ENCODE data around the gene POLR1A. TPM values are rescaled to one million over a fixed set of nuclear protein-coding genes. Genes with fewer than 3 reads are reported as not detected.

POLR1A gene
- total RNA-seq, 4 donors from 2014 or later: 11.9 to 16.9 (median 13.5) TPM

GRCh38 chr2:85984788-85985187, 120.9 kb downstream of the POLR1A start:
- intact Hi-C loops (cut with DNase I; ENCODE audit: low total_unique reads): no loop called here

DNA sequence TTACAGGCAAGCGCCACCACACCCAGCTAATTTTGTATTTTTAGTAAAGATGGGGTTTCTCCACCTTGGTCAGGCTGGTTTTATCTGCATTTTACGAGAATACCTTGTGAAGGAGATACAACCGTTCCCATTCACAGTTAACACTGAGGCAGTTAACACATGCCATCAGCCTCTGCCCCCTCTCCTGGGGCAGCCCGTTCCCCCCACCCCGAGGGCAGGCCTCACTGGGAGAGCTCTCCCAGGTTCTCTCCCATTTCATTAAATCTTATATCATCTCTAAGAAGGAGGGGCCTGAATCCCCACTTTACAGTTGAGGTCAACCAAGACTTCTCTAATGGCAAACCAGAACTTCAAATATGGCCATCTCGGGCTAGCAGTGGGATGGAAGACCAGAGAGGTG, 121.9 kb downstream of the POLR1A start:
- TF ChIP-seq POLR2A (IDR thresholded peaks at IDR 0.05): no peak
- TF ChIP-seq, protein P1, sequence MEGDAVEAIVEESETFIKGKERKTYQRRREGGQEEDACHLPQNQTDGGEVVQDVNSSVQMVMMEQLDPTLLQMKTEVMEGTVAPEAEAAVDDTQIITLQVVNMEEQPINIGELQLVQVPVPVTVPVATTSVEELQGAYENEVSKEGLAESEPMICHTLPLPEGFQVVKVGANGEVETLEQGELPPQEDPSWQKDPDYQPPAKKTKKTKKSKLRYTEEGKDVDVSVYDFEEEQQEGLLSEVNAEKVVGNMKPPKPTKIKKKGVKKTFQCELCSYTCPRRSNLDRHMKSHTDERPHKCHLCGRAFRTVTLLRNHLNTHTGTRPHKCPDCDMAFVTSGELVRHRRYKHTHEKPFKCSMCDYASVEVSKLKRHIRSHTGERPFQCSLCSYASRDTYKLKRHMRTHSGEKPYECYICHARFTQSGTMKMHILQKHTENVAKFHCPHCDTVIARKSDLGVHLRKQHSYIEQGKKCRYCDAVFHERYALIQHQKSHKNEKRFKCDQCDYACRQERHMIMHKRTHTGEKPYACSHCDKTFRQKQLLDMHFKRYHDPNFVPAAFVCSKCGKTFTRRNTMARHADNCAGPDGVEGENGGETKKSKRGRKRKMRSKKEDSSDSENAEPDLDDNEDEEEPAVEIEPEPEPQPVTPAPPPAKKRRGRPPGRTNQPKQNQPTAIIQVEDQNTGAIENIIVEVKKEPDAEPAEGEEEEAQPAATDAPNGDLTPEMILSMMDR (IDR thresholded peaks at IDR 0.05): no peak
- WGBS, 2 donors: 90 to 91% methylated on average over 6 of the region's 6 CpGs
- H3K4me3 ChIP-seq (ENCODE audit: low read depth, poor library complexity, severe bottlenecking): no peak overlapping the region
- intact Hi-C loops (cut with DNase I; ENCODE audit: low total_unique reads): no loop called here
- peak in 1 of 2 donors; percentile 54 for DNase-seq (ENCODE audit: low spot score in 2 of 2)

More at GRCh38 chr2:85984788-85985187, 120.9 kb downstream of the POLR1A start:
- no peak for TF ChIP-seq POLR2A (IDR thresholded peaks at IDR 0.05)
- TF ChIP-seq, protein P1 (IDR thresholded peaks at IDR 0.05): no peak
- DNase-seq (ENCODE audit: low spot score in 2 of 2): no peak
- H3K4me3 ChIP-seq (ENCODE audit: low read depth, poor library complexity, severe bottlenecking): no peak overlapping the region
- WGBS, 2 donors: 79 to 96% methylated on average over 2 of the region's 2 CpGs

- intact Hi-C loops (cut with DNase I; ENCODE audit: low total_unique reads): no loop called here
- 85% methylated on average over 12 of the region's 12 CpGs for WGBS, 2 donors
- TF ChIP-seq, protein P1 (IDR thresholded peaks at IDR 0.05): no peak
- no peak for TF ChIP-seq POLR2A (IDR thresholded peaks at IDR 0.05)
- no peak overlapping the region for H3K4me3 ChIP-seq (ENCODE audit: low read depth, poor library complexity, severe bottlenecking)
- DNase-seq (ENCODE audit: low spot score in 2 of 2): peak in 1 of 2 donors; percentile 66
Measured at GRCh38 chr2:85981579-85982247, 124.0 kb downstream of the POLR1A start.

GRCh38 chr2:85978883-85979780, 126.6 kb downstream of the POLR1A start:
- no peak for TF ChIP-seq POLR2A (IDR thresholded peaks at IDR 0.05)
- TF ChIP-seq, protein P1 (IDR thresholded peaks at IDR 0.05): no peak
- WGBS, 2 donors: 38 to 41% methylated on average over 3 of the region's 3 CpGs
- intact Hi-C loops (cut with DNase I; ENCODE audit: low total_unique reads): no loop called here
- H3K4me3 ChIP-seq (ENCODE audit: low read depth, poor library complexity, severe bottlenecking): no peak overlapping the region
- no peak for DNase-seq (ENCODE audit: low spot score in 2 of 2)

GRCh38 chr2:85976106-85976920, 129.4 kb downstream of the POLR1A start:
- intact Hi-C loops (cut with DNase I; ENCODE audit: low total_unique reads): no loop called here
- WGBS, 2 donors: 65 to 77% methylated on average over 9 of the region's 9 CpGs
- no peak overlapping the region for H3K4me3 ChIP-seq (ENCODE audit: low read depth, poor library complexity, severe bottlenecking)
- TF ChIP-seq, protein P1 (IDR thresholded peaks at IDR 0.05): no peak
- no peak for DNase-seq (ENCODE audit: low spot score in 2 of 2)
